ENCODE results near the gene IMMP2L.

IMMP2L gene

GRCh38 chr7:111346219-111346618, 216.1 kb downstream of the IMMP2L start:
- Histone ChIP-seq H3K4me1 (ENCODE audit: insufficient read depth, low read length, poor library complexity, severe bottlenecking) (no peaks in the 10 kb centered on the region), H4K20me1 (ENCODE audit: insufficient read depth, low read length, poor library complexity, severe bottlenecking) (no peaks in the 10 kb centered on the region), H2AFZ (ENCODE audit: low read length) (no peak overlapping the region), H3K27me3 (ENCODE audit: insufficient read depth, low read length, poor library complexity, severe bottlenecking) (no peaks in the 10 kb centered on the region), H3K36me3 (ENCODE audit: insufficient read depth, low read length) (no peaks in the 10 kb centered on the region), H3K9me2 (replicated peaks; ENCODE audit: low read depth, low read length) (no peaks in the 10 kb centered on the region), H3K4me3 (ENCODE audit: low read length, poor library complexity, severe bottlenecking) (no peak overlapping the region), H3K4me2 (ENCODE audit: low read depth, low read length, poor library complexity, severe bottlenecking) (no peak overlapping the region), H3K9me3 (ENCODE audit: insufficient read depth, low read depth, low read length) (peaks cover 20% of the 10 kb centered on the region), H3F3A (ENCODE audit: low read depth) (no peaks in the 10 kb centered on the region), H3K79me2 (ENCODE audit: insufficient read depth, low read length) (no peaks in the 10 kb centered on the region), H3K9ac (ENCODE audit: low read depth, low read length, poor library complexity, severe bottlenecking) (no peak overlapping the region)
- TF ChIP-seq EZH2phosphoT487 (IDR thresholded peaks at IDR 0.05; ENCODE audit: borderline replicate concordance) (no peak), CTCF (conservative IDR thresholded peaks at IDR 0.05; ENCODE audit: low read length) (no peak)

GRCh38 chr7:111343017-111343416, 219.3 kb downstream of the IMMP2L start:
- Histone ChIP-seq H3K36me3 (ENCODE audit: insufficient read depth, low read length) (no peaks in the 10 kb centered on the region), H3K9ac (ENCODE audit: low read depth, low read length, poor library complexity, severe bottlenecking) (no peak overlapping the region), H3K9me2 (replicated peaks; ENCODE audit: low read depth, low read length) (no peaks in the 10 kb centered on the region), H3K27me3 (ENCODE audit: insufficient read depth, low read length, poor library complexity, severe bottlenecking) (no peaks in the 10 kb centered on the region), H3K9me3 (ENCODE audit: insufficient read depth, low read depth, low read length) (peaks cover 20% of the 10 kb centered on the region), H2AFZ (ENCODE audit: low read length) (no peak overlapping the region), H3K4me2 (ENCODE audit: low read depth, low read length, poor library complexity, severe bottlenecking) (no peak overlapping the region), H3K4me1 (ENCODE audit: insufficient read depth, low read length, poor library complexity, severe bottlenecking) (peaks cover 19% of the 10 kb centered on the region), H3K4me3 (ENCODE audit: low read length, poor library complexity, severe bottlenecking) (no peak overlapping the region), H4K20me1 (ENCODE audit: insufficient read depth, low read length, poor library complexity, severe bottlenecking) (no peaks in the 10 kb centered on the region), H3F3A (ENCODE audit: low read depth) (no peaks in the 10 kb centered on the region), H3K79me2 (ENCODE audit: insufficient read depth, low read length) (no peaks in the 10 kb centered on the region)
- TF ChIP-seq CTCF (conservative IDR thresholded peaks at IDR 0.05; ENCODE audit: low read length) (no peak), EZH2phosphoT487 (IDR thresholded peaks at IDR 0.05; ENCODE audit: borderline replicate concordance) (no peak)

GRCh38 chr7:111339006-111339405, 223.3 kb downstream of the IMMP2L start:
- no peaks in the 10 kb centered on the region for H3K27me3 ChIP-seq (ENCODE audit: insufficient read depth, low read length, poor library complexity, severe bottlenecking)
- H3K4me2 ChIP-seq (ENCODE audit: low read depth, low read length, poor library complexity, severe bottlenecking): peak overlapping the region; percentile 52
- no peaks in the 10 kb centered on the region for H3K36me3 ChIP-seq (ENCODE audit: insufficient read depth, low read length)
- H3K9me3 ChIP-seq (ENCODE audit: insufficient read depth, low read depth, low read length): peaks cover 13% of the 10 kb centered on the region; the same call in 1 of the 2 replicates
- no peaks in the 10 kb centered on the region for H3K79me2 ChIP-seq (ENCODE audit: insufficient read depth, low read length)
- TF ChIP-seq EZH2phosphoT487 (IDR thresholded peaks at IDR 0.05; ENCODE audit: borderline replicate concordance) (no peak), CTCF (conservative IDR thresholded peaks at IDR 0.05; ENCODE audit: low read length) (no peak)
- H3K4me1 ChIP-seq (ENCODE audit: insufficient read depth, low read length, poor library complexity, severe bottlenecking): peaks cover 22% of the 10 kb centered on the region
- no peak overlapping the region for H3K9ac ChIP-seq (ENCODE audit: low read depth, low read length, poor library complexity, severe bottlenecking)
- H3K4me3 ChIP-seq (ENCODE audit: low read length, poor library complexity, severe bottlenecking): peak overlapping the region; percentile 32
- no peaks in the 10 kb centered on the region for H3K9me2 ChIP-seq (replicated peaks; ENCODE audit: low read depth, low read length)
- no peaks in the 10 kb centered on the region for H4K20me1 ChIP-seq (ENCODE audit: insufficient read depth, low read length, poor library complexity, severe bottlenecking)
- H3F3A ChIP-seq (ENCODE audit: low read depth): no peaks in the 10 kb centered on the region
- no peak overlapping the region for H2AFZ ChIP-seq (ENCODE audit: low read length)

Measured in Loucy (cell line).